Esophagus muscularis mucosa (tissue), 3 donors: ENCODE results near the gene TATDN2.

Source experiments
- POLR2A ChIP-seq: fragments of 450-650 bp; IDR thresholded peaks from one replicate; pipeline ENCODE4 v1.6.1; 2017; ENCODE audit warnings: antibody characterized with exemption, moderate library complexity, mild to moderate bottlenecking, low read depth
- POLR2AphosphoS5 ChIP-seq, 2 donors: sonication (generic); formaldehyde crosslinking; IDR thresholded peaks; one replicate each; pipeline ENCODE4 v1.6.1; 2017; ENCODE audit warnings: antibody characterized with exemption in 2 of 2
- TF ChIP-seq, protein P1 (sequence below), 3 experiments: fragments of 200-600 bp in 2 of 3; fragments of 450-650 bp in 1 of 3; sonication (generic) in 2 of 3; IDR thresholded peaks; one replicate each; pipeline ENCODE4 v1.5.1; 2017 to 2019; ENCODE audit warnings: antibody characterized with exemption in 3 of 3, mild to moderate bottlenecking in 2 of 3, moderate library complexity in 1 of 3

- no peak for TF ChIP-seq POLR2A
- TF ChIP-seq POLR2AphosphoS5 (IDR thresholded peaks at IDR 0.05): no peak
- TF ChIP-seq, protein P1, sequence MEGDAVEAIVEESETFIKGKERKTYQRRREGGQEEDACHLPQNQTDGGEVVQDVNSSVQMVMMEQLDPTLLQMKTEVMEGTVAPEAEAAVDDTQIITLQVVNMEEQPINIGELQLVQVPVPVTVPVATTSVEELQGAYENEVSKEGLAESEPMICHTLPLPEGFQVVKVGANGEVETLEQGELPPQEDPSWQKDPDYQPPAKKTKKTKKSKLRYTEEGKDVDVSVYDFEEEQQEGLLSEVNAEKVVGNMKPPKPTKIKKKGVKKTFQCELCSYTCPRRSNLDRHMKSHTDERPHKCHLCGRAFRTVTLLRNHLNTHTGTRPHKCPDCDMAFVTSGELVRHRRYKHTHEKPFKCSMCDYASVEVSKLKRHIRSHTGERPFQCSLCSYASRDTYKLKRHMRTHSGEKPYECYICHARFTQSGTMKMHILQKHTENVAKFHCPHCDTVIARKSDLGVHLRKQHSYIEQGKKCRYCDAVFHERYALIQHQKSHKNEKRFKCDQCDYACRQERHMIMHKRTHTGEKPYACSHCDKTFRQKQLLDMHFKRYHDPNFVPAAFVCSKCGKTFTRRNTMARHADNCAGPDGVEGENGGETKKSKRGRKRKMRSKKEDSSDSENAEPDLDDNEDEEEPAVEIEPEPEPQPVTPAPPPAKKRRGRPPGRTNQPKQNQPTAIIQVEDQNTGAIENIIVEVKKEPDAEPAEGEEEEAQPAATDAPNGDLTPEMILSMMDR (IDR thresholded peaks at IDR 0.05): no peak
Observed at GRCh38 chr3:10277115-10277625, 28.9 kb downstream of the TATDN2 start.
